ENCODE results near the gene AIG1. TPM values are rescaled to one million over a fixed set of nuclear protein-coding genes. Genes with fewer than 3 reads are reported as not detected.
"Not testable (repeated sequence)": the region's sequence is repeated elsewhere in the genome, so short reads cannot be mapped to it uniquely, and the experiment has no call there.

AIG1 gene
- polyA plus RNA-seq, 3 donors = 96.3 to 119 (median 108) TPM

DNA sequence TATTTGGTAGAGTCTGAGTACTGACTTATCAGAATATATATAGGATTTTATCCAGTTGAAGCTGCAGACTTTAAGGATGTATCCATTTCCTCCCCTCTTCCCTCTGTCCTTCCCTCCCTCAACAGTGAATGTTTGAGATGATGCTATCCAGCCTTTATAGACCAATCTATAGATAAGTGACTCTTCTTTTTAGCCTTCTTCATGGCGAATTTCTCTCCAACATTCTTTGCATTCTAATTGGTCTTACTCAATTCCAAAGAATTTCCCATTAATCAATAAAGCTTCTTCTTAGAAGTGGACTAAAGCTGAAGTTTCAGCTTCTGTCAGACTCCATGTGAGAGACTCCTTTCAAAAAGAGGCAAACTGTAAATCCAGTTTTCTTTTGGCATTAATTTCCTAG, 99.3 kb downstream of the AIG1 start:
- DNase-seq = no peak

DNA sequence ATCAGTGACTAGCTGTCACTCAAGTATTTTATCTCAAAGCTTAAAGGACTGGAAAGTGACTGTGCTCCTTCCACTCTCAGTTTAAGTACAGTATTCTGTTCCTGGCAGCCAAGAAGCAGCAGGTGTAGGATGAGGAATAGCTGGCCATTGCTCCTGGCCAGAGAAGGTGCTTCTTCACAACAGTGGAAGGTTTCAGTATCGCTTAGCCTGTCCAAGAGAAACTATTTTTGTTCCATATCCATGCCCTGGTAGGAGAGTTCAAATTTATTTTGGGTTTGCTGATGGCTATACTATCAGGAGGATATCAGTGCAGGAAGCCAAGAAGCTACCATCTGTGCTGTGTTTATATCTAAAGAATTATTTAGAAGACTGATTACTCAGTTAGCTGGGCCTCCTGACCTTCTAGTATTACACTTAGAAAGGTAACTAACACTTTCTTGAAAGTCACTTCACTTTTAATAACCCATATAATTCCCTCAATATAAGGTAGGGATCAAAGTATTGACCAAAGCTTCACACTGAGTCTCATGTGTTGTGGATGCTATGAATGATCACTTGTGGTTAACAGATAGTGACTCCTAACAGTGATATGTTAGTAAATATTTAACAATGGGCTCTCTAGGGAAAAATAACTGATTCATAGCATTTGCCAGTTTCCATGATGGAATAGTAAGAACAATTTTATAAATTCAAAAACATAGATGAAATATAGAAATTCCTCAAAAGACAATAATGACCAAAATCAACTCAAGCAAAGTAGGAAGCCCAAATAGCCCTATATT, 99.9 kb downstream of the AIG1 start:
- DNase-seq = no peak

GRCh38 chr6:143163621-143164020, 102.9 kb downstream of the AIG1 start:
- DNase-seq = no peak

DNA sequence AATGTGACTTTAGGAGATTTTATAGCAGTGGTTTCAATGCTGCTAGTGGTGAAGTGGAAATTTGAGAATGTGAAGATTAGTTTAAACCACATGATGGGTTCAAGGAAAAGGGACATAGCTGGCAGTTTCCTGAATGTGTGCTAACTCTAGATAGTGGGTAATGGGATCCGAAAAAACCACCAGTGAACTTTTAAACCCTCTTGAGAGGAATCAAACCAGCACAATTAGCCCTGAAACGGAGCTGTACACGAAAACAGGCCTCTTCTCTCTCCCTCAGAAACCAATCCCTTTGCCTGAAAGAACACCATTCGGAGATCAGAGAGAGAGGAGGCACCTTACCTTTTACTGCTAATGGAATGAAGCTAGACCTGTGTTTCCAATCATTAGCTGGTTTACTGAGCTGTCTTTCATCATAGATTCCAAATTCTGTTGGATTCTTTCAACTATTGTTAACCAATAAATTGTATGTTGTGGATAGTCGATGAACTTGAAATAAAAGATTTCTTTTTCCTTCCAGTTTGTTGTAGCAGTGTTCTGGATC, 103.9 kb downstream of the AIG1 start:
- DNase-seq = no peak

DNA sequence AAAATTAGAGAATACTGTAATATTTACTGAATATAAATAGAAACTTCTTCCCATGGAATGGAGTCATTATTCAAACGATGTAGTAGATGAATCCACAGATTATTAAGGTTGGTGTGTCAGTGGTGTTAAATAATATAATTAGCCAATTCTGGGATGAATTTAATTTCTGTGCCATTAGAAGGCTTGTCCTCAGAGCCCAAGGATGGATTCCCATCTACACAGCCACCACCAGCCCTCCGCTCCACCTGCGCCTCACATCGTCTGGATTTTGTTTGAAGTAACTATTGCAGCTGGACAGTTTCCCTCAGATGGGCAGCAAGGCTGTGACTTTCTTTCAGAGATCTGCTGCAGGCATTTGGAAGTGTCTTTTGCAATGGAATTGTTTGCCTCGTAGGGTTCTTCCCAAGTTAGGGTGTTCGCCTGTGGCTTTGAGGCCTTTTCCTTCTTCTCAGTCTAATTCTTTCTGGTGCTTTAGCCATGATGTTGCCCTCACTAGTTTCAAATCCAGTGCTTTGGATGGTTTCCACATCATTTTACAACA, 104.7 kb downstream of the AIG1 start:
- no peak for DNase-seq

DNA sequence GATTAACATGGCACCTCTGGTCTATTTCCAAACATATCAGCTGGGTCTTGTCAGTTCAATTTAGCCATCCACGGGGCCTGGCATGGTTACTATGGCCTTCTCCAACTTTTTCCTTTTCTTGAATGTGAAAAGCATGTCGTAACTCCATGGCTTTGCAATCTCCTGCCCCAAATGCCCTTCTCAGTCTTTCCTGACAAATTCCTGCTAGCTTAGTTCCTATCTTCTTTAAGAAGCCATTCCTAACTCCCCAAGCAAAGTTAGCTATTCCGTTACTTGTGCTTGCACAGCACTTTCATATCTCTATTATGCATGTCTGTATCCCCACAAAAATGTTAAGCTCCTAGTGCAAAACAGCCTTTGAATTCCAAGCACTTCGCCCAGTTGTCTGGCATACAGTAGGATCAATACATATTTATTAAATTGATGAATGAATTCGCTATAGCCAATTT, 105.6 kb downstream of the AIG1 start:
- DNase-seq = no peak

- DNase-seq = no peak
These were observed 106.5 kb downstream of the AIG1 start for GRCh38 chr6:143167224-143167623.

DNA sequence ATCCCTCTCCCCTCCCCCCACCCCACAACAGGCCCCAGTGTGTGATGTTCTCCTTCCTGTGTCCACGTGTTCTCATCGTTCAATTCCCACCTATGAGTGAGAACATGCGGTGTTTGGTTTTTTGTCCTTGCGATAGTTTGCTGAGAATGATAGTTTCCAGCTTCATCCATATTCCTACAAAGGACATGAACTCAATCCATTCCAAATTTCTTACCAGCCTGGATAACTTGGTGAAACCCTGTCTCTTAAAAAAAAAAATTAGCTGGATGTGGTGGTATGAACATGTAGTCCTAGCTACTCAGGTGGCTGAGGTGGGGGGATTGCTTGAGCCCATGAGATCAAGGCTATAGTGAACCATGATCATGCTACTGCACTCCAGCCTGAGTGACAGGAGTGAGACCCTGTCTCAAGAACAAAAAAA, 107.7 kb downstream of the AIG1 start:
- not testable (repeated sequence) for DNase-seq

GRCh38 chr6:143169440-143169839, 108.8 kb downstream of the AIG1 start:
- no peak for DNase-seq

GRCh38 chr6:143174516-143174915, 113.8 kb downstream of the AIG1 start:
- no peak for DNase-seq

- DNase-seq = no peak
These were observed 114.3 kb downstream of the AIG1 start for GRCh38 chr6:143174951-143175350.

DNA sequence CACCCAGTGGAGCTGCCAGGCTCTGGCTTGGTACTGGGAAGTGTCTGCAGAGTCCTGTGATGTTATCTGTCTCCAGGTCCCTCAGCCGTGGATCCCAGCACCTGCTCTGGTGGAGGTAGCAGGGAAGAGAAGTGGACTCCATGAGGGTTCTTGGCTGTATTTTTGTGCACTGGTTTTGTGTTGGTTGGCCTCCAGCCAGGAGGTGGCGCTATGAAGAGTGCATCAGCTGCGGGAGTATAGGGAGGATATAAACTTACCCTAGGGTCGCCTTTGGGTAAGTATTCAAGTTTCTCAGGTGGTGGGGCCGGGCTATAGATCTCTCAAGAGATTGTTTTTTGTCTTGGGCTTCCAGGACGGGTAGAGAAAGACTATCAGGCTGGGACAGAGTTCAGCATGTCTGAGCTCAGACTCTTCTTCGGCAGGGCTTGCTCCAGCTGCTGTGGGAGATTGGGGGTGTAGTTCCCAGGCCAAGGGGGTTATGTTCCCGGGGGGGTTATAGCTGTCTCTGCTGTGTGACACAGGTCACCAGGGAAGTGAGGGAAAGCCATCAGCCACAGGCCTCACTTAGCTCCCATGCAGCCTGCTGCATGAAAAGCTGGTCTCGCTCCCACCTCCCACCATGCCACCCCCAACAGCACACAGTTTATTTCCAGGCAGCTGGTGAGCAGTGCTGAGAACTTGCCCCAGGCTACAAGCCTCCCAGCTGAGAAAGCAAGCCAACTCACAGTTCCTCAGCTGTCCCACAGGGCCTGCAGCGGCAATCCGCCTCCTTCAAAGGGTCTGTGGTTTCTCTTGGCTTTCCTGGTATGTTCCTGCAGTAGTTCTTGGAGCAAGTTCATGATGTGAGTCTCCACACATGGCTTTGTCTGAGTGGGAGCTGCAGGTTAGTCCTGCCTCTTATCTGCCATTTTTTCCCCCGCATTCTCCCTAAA, 115.7 kb downstream of the AIG1 start:
- DNase-seq = no peak

DNA sequence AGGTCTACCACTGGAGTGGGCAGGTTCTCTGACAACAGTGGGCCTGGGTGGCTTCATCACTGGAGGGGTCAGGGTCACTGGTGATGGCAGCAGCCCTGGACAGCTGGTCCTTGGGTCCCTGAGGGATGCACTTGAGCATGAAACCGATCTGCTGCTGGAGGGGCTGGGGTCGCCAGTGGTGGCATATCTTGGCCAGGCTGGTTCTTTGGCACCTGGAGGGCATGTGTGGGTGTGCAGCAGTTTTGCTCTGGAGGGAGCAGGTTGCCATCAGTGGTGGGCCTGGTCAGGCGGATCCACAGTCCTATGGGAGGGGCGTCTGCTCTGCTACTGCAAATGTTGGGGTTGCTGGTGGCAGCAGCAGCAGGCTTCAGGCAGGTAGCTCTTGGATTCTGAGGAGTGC, 117.0 kb downstream of the AIG1 start:
- no peak for DNase-seq

GRCh38 chr6:143179096-143179495, 118.4 kb downstream of the AIG1 start:
- DNase-seq = no peak

DNA sequence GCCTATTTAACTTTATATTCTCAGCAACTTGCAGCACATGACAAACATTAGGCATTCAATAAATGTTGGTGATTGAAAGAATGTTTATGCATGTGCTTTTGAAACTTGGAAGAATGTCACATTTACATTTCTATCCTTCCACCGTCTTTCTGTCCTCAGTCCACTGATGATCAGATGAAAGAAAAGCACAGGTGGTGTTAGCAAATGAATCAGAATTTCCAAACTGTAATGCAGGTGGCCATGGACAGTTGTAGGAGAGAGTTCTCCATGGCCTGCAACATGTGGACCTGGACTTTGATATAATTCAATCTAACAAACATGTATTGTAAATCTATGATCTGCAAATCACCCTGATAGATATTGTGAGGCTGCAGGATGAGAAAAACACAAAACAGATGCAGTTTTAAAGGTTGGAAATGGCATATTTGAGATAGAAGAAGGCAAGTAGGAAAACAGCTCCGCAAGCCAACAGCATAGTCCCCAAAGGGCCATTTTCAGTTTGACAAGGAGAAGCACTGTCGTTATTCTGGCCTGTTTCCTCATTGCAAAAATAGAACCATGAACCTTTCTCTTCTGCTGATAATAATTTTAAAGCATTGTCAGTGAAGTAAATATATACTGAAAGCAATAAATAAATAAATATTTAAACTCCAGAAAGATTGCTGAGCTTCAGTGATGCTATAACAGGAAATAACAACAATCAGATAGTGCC, 119.4 kb downstream of the AIG1 start:
- no peak for DNase-seq

DNA sequence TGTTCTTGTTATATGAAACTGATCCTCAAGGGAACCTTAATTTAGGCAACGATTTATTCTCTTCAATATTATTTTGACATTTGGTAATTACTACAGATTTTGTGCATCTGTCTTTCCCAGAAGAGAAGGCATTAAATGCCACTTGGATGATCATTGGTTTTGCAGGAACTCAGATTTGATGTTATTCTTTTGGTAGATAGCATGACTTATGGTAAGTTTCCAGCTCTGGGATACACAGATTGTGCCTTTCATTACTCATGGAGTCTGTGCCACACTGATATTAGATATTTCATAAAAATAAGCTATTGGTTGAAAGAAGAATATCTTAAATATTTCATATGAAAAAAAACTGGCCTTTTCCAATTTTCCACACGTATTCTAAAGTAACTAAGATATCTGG, 120.1 kb downstream of the AIG1 start:
- DNase-seq = no peak

- no peak for DNase-seq
These were observed 123.0 kb downstream of the AIG1 start for GRCh38 chr6:143183666-143184065.

- no peak for DNase-seq
These were observed 124.6 kb downstream of the AIG1 start for GRCh38 chr6:143185288-143185687.

DNA sequence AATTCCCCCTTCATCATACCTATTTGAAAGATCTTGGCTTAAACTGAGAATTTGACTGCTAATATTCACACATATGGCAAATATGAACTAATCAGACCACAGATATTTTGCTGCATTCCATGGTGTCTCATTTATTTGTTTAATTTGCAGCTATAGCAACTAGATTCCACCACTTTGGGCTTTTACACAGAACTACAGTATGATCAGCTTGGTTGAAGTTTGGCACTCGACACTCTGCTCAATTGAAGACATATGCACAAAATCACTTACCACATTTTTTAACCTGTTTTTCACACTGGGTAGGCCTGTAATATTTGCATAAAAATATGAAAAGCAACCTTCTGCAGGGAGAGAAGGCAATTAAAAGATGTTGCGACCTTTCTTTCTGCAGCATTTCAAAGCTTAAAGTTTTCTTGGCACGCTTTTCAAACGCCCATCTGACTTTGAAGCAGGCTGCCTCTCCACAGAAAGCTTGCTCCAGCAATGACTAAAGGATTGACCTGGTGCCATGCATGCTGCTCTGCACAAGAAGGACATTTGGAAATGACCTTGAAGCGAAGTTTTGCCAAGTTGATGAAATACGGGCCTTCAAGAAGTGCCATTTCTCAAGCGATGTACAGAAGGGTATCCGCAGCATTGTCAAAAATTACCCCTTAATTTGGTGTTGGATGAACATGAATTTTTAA, 126.7 kb downstream of the AIG1 start:
- DNase-seq = no peak

DNA sequence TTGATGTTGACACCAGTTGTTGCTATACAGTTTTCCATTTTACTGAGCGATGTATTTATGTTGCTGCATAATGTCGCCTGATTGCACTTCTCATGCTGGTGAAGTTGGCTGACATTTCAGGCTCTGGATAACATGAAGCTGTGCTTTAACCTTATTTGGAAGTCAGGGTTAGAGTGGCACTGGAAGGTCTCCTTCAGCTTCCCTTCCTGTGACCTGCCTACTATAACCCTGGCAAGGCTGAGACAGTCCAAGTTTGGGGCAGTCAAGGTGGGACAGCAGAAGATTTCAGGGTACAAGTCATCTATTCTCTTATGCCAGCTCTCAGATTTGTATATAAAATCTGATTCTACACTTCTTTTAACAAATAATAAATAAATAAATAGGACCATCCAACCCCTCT, 127.6 kb downstream of the AIG1 start:
- no peak for DNase-seq

- DNase-seq = no peak
These were observed 130.7 kb downstream of the AIG1 start for GRCh38 chr6:143191361-143191760.
